KMS-11 (cell line): ENCODE data around the gene CHST5.
A peak's percentile ranks its signal among the peaks of the same experiment; 100 is the strongest.

ENCODE experiments used
- H2AFZ ChIP-seq: fragments of 200-600 bp; sonication (generic); 2 replicates; pipeline ENCODE4 v1.6.1; 2016; ENCODE audit warnings: antibody characterized with exemption, mixed run types, low read depth
- H3K27ac ChIP-seq: fragments of 200-600 bp; sonication (generic); 2 replicates; pipeline ENCODE4 v1.6.1; 2016; ENCODE audit warnings: mild to moderate bottlenecking, mixed run types
- H3K27me3 ChIP-seq: fragments of 200-600 bp; sonication (generic); 2 replicates; pipeline ENCODE4 v1.6.1; 2017; ENCODE audit warnings: mild to moderate bottlenecking, low read depth, mixed run types, moderate library complexity; ENCODE audit not compliant: insufficient read depth
- H3K36me3 ChIP-seq: fragments of 200-600 bp; sonication (generic); 2 replicates; pipeline ENCODE4 v1.6.1; 2017; ENCODE audit warnings: mild to moderate bottlenecking, mixed run types; ENCODE audit not compliant: insufficient read depth
- H3K4me1 ChIP-seq: fragments of 200-600 bp; sonication (generic); 2 replicates; pipeline ENCODE4 v1.6.1; 2016; ENCODE audit warnings: mild to moderate bottlenecking, low read depth, mixed run types; ENCODE audit not compliant: poor library complexity, severe bottlenecking
- H3K4me2 ChIP-seq: fragments of 200-600 bp; sonication (generic); 2 replicates; pipeline ENCODE4 v1.7.0; 2016; ENCODE audit warnings: mild to moderate bottlenecking, mixed run types
- H3K4me3 ChIP-seq: fragments of 200-600 bp; sonication (generic); IDR thresholded peaks from 2 replicates; pipeline ENCODE4 v1.6.1; 2017; ENCODE audit warnings: low read depth, low read length, mixed read lengths; ENCODE audit not compliant: insufficient read depth
- H3K79me2 ChIP-seq: fragments of 200-600 bp; sonication (generic); 2 replicates; pipeline ENCODE4 v1.6.1; 2016; ENCODE audit warnings: low read depth, mixed run types; ENCODE audit not compliant: insufficient read depth
- H3K9ac ChIP-seq: fragments of 200-600 bp; sonication (generic); 2 replicates; pipeline ENCODE4 v1.6.1; 2016; ENCODE audit warnings: mild to moderate bottlenecking, mixed run types
- H4K20me1 ChIP-seq: fragments of 200-600 bp; sonication (generic); 2 replicates; pipeline ENCODE4 v1.6.1; 2016; ENCODE audit warnings: mild to moderate bottlenecking, mixed run types; ENCODE audit not compliant: insufficient read depth
- CTCF ChIP-seq: fragments of 200-600 bp; sonication (generic); conservative IDR thresholded peaks from 2 replicates; pipeline ENCODE4 v1.6.1; 2017; ENCODE audit warnings: low read depth, mild to moderate bottlenecking, antibody characterized with exemption, low read length, moderate library complexity, mixed read lengths

Gene CHST5

DNA sequence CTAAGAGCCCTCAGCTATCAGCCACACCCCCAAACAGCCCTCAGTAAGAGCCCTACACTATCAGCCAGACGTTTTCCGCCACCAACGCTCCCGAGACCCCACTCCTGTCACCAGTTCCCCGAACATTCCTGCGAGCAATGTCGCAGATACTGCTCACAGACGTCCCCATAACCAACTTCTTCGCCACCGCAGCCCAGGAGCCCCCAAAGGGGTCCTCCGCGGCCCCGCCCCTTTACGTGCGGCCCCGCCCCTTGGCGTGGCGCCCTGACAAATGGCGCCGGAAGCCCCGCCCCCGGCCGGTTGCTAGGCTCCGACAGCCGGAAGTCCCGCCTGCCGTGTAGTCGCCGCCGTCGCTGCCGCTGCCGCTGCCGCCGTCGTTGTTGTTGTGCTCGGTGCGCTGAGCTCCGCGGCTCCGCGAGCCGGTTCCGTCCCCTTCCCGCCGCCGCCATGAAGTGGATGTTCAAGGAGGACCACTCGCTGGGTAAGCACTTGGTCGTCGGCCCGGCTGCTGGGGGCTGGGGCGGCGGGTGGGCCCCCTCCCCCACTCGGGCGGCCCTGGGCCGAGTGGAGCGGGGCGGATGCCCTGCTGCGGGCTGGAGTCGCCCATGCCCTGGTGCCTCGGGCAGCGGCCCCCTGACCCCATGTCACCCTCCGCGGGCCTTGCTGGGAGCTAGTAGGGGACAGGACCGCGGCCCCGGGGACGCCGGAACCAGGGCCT lies 30.3 kb upstream of the CHST5 start, which contains the start of gene GABARAPL2:
TSS of gene GABARAPL2 (plus strand) at position 340 of the 718 bp plus-strand sequence. CDS start at position 448, 108 bp downstream.
- H3K27me3 ChIP-seq, result no peaks in the 10 kb centered on the region
- H3K9ac ChIP-seq, result peak within 1 kb of the TSS; percentile 45; the same call in 1 of the 2 replicates
- H3K27ac ChIP-seq, result no peak within 1 kb of the TSS
- TF ChIP-seq CTCF, result no peak
- peak within 1 kb of the TSS; percentile 91 for H2AFZ ChIP-seq
- H3K4me2 ChIP-seq, result peak within 1 kb of the TSS; percentile 93
- peaks cover 14% of the 10 kb centered on the region for H3K4me1 ChIP-seq
- H3K4me3 ChIP-seq, result peak within 1 kb of the TSS; percentile 32
- H3K79me2 ChIP-seq, result peaks cover 19% of the 10 kb centered on the region; the same call in 1 of the 2 replicates
- H4K20me1 ChIP-seq, result no peaks in the 10 kb centered on the region
- peaks cover 10% of the 10 kb centered on the region; the same call in 1 of the 2 replicates for H3K36me3 ChIP-seq

DNA sequence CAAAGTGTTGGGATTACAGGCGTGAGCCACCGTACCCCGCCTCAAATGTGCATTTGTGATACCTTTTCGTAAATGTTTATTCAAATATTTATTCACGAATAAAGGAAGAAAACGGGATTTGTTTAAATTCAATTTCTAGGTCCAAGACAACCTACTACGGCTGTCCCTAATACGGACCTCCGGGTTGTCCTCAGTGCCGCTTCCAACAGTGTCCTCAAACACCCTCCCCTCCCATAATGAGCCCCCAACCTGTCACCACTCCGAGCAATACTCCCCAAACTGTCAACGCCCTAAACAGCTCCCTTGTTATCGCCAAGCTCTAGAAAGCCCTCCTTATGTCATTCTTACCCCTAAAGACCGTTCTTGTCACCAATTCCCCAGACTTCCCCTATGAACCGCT lies 29.7 kb upstream of the CHST5 start:
- H3K27me3 ChIP-seq, result no peaks in the 10 kb centered on the region
- TF ChIP-seq CTCF, result no peak
- H3K4me3 ChIP-seq, result peak overlapping the region; percentile 32
- H3K79me2 ChIP-seq, result peaks cover 19% of the 10 kb centered on the region; the same call in 1 of the 2 replicates
- peak overlapping the region; percentile 91 for H2AFZ ChIP-seq
- no peak overlapping the region for H3K27ac ChIP-seq
- peak overlapping the region; percentile 93 for H3K4me2 ChIP-seq
- peaks cover 14% of the 10 kb centered on the region for H3K4me1 ChIP-seq
- peaks cover 9% of the 10 kb centered on the region; the same call in 1 of the 2 replicates for H3K36me3 ChIP-seq
- peak overlapping the region; percentile 45; the same call in 1 of the 2 replicates for H3K9ac ChIP-seq
- H4K20me1 ChIP-seq, result no peaks in the 10 kb centered on the region

DNA sequence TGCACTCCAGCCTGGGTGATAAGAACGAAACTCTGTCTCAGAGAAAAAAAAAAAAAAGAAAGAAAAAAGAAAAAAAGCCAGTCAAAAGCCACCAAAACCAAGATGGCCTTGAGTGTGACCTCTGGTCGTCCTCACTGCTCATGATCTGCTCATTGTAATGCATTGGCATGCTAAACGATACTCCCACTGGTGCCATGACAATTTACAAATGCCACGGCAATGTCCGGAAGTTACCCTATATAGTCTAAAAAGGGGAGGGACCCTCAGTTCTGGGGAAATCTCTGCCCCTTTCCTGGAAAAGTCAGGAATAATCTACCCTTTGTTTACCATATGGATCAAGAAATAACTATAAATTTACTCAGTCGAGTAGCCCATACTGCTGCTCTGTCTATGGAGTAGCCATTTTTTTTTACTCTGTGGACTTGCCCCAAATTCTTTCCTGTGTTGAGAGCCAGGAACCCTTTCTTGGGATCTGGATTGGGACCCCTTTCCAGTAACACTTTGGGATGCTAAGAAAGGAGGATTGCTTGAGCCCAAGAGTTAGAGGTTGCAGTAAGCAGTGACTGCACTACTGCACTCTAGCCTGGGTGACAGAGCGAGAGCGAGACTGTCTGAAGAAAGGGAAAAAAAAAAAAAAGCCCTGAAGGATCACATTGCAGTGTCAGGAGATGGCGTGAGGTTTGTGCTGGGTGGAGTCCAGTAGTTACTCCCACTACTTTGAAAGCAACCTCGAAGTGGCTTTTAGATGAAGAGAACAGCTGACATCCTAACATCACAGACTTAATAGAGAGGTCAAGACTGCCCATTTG lies 23.9 kb upstream of the CHST5 start:
- no peak overlapping the region for H3K9ac ChIP-seq

More for the DNA sequence above, 23.9 kb upstream of the CHST5 start:
- peaks cover 14% of the 10 kb centered on the region for H3K4me1 ChIP-seq
- TF ChIP-seq CTCF, result no peak
- no peaks in the 10 kb centered on the region for H4K20me1 ChIP-seq
- H2AFZ ChIP-seq, result no peak overlapping the region
- H3K79me2 ChIP-seq, result no peaks in the 10 kb centered on the region
- no peaks in the 10 kb centered on the region for H3K36me3 ChIP-seq
- no peak overlapping the region for H3K4me3 ChIP-seq
- H3K27ac ChIP-seq, result no peak overlapping the region
- no peaks in the 10 kb centered on the region for H3K27me3 ChIP-seq
- H3K4me2 ChIP-seq, result no peak overlapping the region
